Tibial artery (tissue), 4 donors: ENCODE measurements around the gene TIMM17A.
"Not testable (repeated sequence)": the region's sequence is repeated elsewhere in the genome, so short reads cannot be mapped to it uniquely, and the experiment has no call there.

Experiments used
- DNase-seq, 2 donors: peaks; one replicate each; pipeline ENCODE4 v3.0.0-alpha.2; 2019
- H3K27ac ChIP-seq, 2 donors: fragments of 200-600 bp; sonication (generic) in 1 of 2; 1 replicate in 1 of 2; 2 replicates in 1 of 2; pipeline ENCODE4 v1.5.1; 2018 to 2019; ENCODE audit warnings: mild to moderate bottlenecking in 1 of 2
- H3K27me3 ChIP-seq, 2 donors: fragments of 200-600 bp; sonication (generic) in 1 of 2; one replicate each; pipeline versions ENCODE4 v1.5.1 to v1.6.0; 2016 to 2019
- H3K36me3 ChIP-seq, 3 donors: fragments of 200-600 bp; sonication (generic) in 2 of 3; one replicate each; pipeline ENCODE4 v1.5.1; 2016 to 2019; ENCODE audit warnings: mild to moderate bottlenecking in 2 of 3
- H3K4me1 ChIP-seq, 4 donors: fragments of 200-600 bp; sonication (generic) in 2 of 4; 1 replicate in 3 of 4; 2 replicates in 1 of 4; pipeline ENCODE4 v1.5.1; 2016 to 2019
- H3K4me3 ChIP-seq, 2 donors: fragments of 200-600 bp; sonication (generic) in 1 of 2; 1 replicate in 1 of 2; 2 replicates in 1 of 2; pipeline ENCODE4 v1.5.1; 2018 to 2019; ENCODE audit warnings: mild to moderate bottlenecking in 2 of 2
- H3K9me3 ChIP-seq, 3 donors: fragments of 200-600 bp; sonication (generic) in 1 of 3; one replicate each; pipeline ENCODE4 v1.5.1; 2016 to 2019
- intact Hi-C: fragments of 100-400 bp; cut with DNase I; formaldehyde crosslinking; loops from one replicate; pipeline ENCODE4 v1.15.0; 2023; ENCODE audit warnings: low total_unique reads
- TF ChIP-seq, protein P1 (sequence below), 2 experiments: fragments of 200-600 bp in 1 of 2; fragments of 450-650 bp in 1 of 2; IDR thresholded peaks; one replicate each; pipeline ENCODE4 v1.5.1; 2017 to 2019; ENCODE audit warnings: antibody characterized with exemption in 2 of 2, mild to moderate bottlenecking in 1 of 2, moderate library complexity in 1 of 2

TIMM17A gene

GRCh38 chr1:202016811-202017748, 61.8 kb downstream of the TIMM17A start:
- intact Hi-C loops: no loop called here
- no peaks in the 10 kb centered on the region for H3K9me3 ChIP-seq
- TF ChIP-seq, protein P1, sequence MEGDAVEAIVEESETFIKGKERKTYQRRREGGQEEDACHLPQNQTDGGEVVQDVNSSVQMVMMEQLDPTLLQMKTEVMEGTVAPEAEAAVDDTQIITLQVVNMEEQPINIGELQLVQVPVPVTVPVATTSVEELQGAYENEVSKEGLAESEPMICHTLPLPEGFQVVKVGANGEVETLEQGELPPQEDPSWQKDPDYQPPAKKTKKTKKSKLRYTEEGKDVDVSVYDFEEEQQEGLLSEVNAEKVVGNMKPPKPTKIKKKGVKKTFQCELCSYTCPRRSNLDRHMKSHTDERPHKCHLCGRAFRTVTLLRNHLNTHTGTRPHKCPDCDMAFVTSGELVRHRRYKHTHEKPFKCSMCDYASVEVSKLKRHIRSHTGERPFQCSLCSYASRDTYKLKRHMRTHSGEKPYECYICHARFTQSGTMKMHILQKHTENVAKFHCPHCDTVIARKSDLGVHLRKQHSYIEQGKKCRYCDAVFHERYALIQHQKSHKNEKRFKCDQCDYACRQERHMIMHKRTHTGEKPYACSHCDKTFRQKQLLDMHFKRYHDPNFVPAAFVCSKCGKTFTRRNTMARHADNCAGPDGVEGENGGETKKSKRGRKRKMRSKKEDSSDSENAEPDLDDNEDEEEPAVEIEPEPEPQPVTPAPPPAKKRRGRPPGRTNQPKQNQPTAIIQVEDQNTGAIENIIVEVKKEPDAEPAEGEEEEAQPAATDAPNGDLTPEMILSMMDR (IDR thresholded peaks at IDR 0.05): no peak
- DNase-seq: no peak
- H3K27me3 ChIP-seq: peaks cover 0 to 7% of the 10 kb centered on the region in 2 donors
- H3K4me1 ChIP-seq: peaks cover 0 to 6% (median under 1%) of the 10 kb centered on the region in 4 donors
- H3K27ac ChIP-seq: no peak overlapping the region
- no peak overlapping the region for H3K4me3 ChIP-seq
- H3K36me3 ChIP-seq: peaks cover 0 to 42% (median 0%) of the 10 kb centered on the region in 3 donors

GRCh38 chr1:202017749-202018467, 62.6 kb downstream of the TIMM17A start:
- Histone ChIP-seq H3K4me1 (peaks cover 0 to 6% (median 3%) of the 10 kb centered on the region in 4 donors), H3K9me3 (no peaks in the 10 kb centered on the region), H3K4me3 (no peak overlapping the region), H3K27me3 (peaks cover 0 to 7% of the 10 kb centered on the region in 2 donors), H3K27ac (no peak overlapping the region), H3K36me3 (peaks cover 0 to 34% (median 0%) of the 10 kb centered on the region in 3 donors)
- TF ChIP-seq, protein P1 (IDR thresholded peaks at IDR 0.05): no peak
- intact Hi-C loops: no loop called here
- DNase-seq: no peak

- Histone ChIP-seq H3K9me3 (no peaks in the 10 kb centered on the region), H3K4me3 (no peak overlapping the region), H3K27me3 (peaks cover 0 to 7% of the 10 kb centered on the region in 2 donors), H3K4me1 (peaks cover 0 to 9% (median 3%) of the 10 kb centered on the region in 4 donors), H3K36me3 (peaks cover 0 to 26% (median 0%) of the 10 kb centered on the region in 3 donors), H3K27ac (no peak overlapping the region)
- DNase-seq: no peak
- TF ChIP-seq, protein P1 (IDR thresholded peaks at IDR 0.05): no peak
- intact Hi-C loops: no loop called here
Observed at GRCh38 chr1:202018468-202019234, 63.3 kb downstream of the TIMM17A start.

DNA sequence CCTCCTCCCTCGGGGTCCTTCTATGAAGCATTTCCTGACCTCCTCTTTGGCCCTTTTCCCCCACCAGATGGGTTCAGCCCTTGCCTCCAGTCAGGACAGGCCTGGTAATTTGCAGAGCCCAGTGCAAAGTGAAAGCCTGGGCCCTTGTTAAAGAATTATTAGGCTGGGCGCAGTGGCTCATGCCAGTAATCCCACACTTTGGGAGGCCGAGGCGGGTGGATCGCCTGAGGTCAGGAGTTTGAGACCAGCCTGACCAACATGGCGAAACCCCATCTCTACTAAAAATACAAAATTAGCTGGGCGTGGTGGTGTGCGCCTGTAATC, 63.9 kb downstream of the TIMM17A start:
- H3K4me1 ChIP-seq, H3K27me3 ChIP-seq, H3K4me3 ChIP-seq, DNase-seq, H3K27ac ChIP-seq, intact Hi-C loops, H3K9me3 ChIP-seq: not testable (repeated sequence)
- H3K36me3 ChIP-seq: peaks cover 0 to 21% (median 0%) of the 10 kb centered on the region in 3 donors
